ENCODE measurements around the gene RIC1.
"Not testable (repeated sequence)": the region's sequence is repeated elsewhere in the genome, so short reads cannot be mapped to it uniquely, and the experiment has no call there.

The RIC1 gene

GRCh38 chr9:5778805-5779204, 149.9 kb downstream of the RIC1 start:
- DNase-seq (ENCODE audit: low read depth in 1 of 2, low spot score in 1 of 2): no peak
- in situ Hi-C loops (cut with HindIII; ENCODE audit: low pct_unique_long_range_greater_than_20kb, low sequenced_read_pairs): no loop called here
- no peak for TF ChIP-seq JUND (IDR thresholded peaks at IDR 0.05; ENCODE audit: low read depth)

GRCh38 chr9:5779705-5780218, 150.9 kb downstream of the RIC1 start:
- peak in 1 of 2 experiments; percentile 11 for DNase-seq (ENCODE audit: low read depth in 1 of 2, low spot score in 1 of 2)
- in situ Hi-C loops (cut with HindIII; ENCODE audit: low pct_unique_long_range_greater_than_20kb, low sequenced_read_pairs): not testable (repeated sequence)

- in situ Hi-C loops (cut with HindIII; ENCODE audit: low pct_unique_long_range_greater_than_20kb, low sequenced_read_pairs); DNase-seq (ENCODE audit: low read depth in 1 of 2, low spot score in 1 of 2): not testable (repeated sequence)
Measured at GRCh38 chr9:5783420-5783819, 154.5 kb downstream of the RIC1 start.

- no peak for DNase-seq (ENCODE audit: low read depth in 1 of 2, low spot score in 1 of 2)
- TF ChIP-seq JUND (IDR thresholded peaks at IDR 0.05; ENCODE audit: low read depth): no peak
- in situ Hi-C loops (cut with HindIII; ENCODE audit: low pct_unique_long_range_greater_than_20kb, low sequenced_read_pairs): no loop called here
Measured at GRCh38 chr9:5783982-5784381, 155.1 kb downstream of the RIC1 start.

GRCh38 chr9:5784526-5785315, 155.8 kb downstream of the RIC1 start:
- TF ChIP-seq JUND (IDR thresholded peaks at IDR 0.05; ENCODE audit: low read depth): no peak
- in situ Hi-C loops (cut with HindIII; ENCODE audit: low pct_unique_long_range_greater_than_20kb, low sequenced_read_pairs): no loop called here

GRCh38 chr9:5786370-5787127, 157.6 kb downstream of the RIC1 start:
- in situ Hi-C loops (cut with HindIII; ENCODE audit: low pct_unique_long_range_greater_than_20kb, low sequenced_read_pairs): no loop called here

More at GRCh38 chr9:5784526-5785315, 155.8 kb downstream of the RIC1 start:
- no peak for DNase-seq (ENCODE audit: low read depth in 1 of 2, low spot score in 1 of 2)

GRCh38 chr9:5787220-5787619, 158.3 kb downstream of the RIC1 start:
- no peak for DNase-seq (ENCODE audit: low read depth in 1 of 2, low spot score in 1 of 2)
- TF ChIP-seq JUND (IDR thresholded peaks at IDR 0.05; ENCODE audit: low read depth): no peak
- in situ Hi-C loops (cut with HindIII; ENCODE audit: low pct_unique_long_range_greater_than_20kb, low sequenced_read_pairs): no loop called here

More at GRCh38 chr9:5786370-5787127, 157.6 kb downstream of the RIC1 start:
- TF ChIP-seq JUND (IDR thresholded peaks at IDR 0.05; ENCODE audit: low read depth): no peak
- DNase-seq (ENCODE audit: low read depth in 1 of 2, low spot score in 1 of 2): no peak

GRCh38 chr9:5787759-5788302, 158.9 kb downstream of the RIC1 start:
- in situ Hi-C loops (cut with HindIII; ENCODE audit: low pct_unique_long_range_greater_than_20kb, low sequenced_read_pairs): no loop called here

GRCh38 chr9:5789489-5789888, 160.6 kb downstream of the RIC1 start:
- no peak for DNase-seq (ENCODE audit: low read depth in 1 of 2, low spot score in 1 of 2)
- in situ Hi-C loops (cut with HindIII; ENCODE audit: low pct_unique_long_range_greater_than_20kb, low sequenced_read_pairs): no loop called here
- TF ChIP-seq JUND (IDR thresholded peaks at IDR 0.05; ENCODE audit: low read depth): no peak

More at GRCh38 chr9:5787759-5788302, 158.9 kb downstream of the RIC1 start:
- DNase-seq (ENCODE audit: low read depth in 1 of 2, low spot score in 1 of 2): no peak
- no peak for TF ChIP-seq JUND (IDR thresholded peaks at IDR 0.05; ENCODE audit: low read depth)

GRCh38 chr9:5790923-5791322, 162.0 kb downstream of the RIC1 start:
- no peak for TF ChIP-seq JUND (IDR thresholded peaks at IDR 0.05; ENCODE audit: low read depth)
- no peak for DNase-seq (ENCODE audit: low read depth in 1 of 2, low spot score in 1 of 2)
- in situ Hi-C loops (cut with HindIII; ENCODE audit: low pct_unique_long_range_greater_than_20kb, low sequenced_read_pairs): no loop called here

GRCh38 chr9:5791870-5792269, 163.0 kb downstream of the RIC1 start:
- no peak for TF ChIP-seq JUND (IDR thresholded peaks at IDR 0.05; ENCODE audit: low read depth)
- in situ Hi-C loops (cut with HindIII; ENCODE audit: low pct_unique_long_range_greater_than_20kb, low sequenced_read_pairs): no loop called here
- DNase-seq (ENCODE audit: low read depth in 1 of 2, low spot score in 1 of 2): no peak

GRCh38 chr9:5793812-5794211, 164.9 kb downstream of the RIC1 start:
- no peak for TF ChIP-seq JUND (IDR thresholded peaks at IDR 0.05; ENCODE audit: low read depth)
- in situ Hi-C loops (cut with HindIII; ENCODE audit: low pct_unique_long_range_greater_than_20kb, low sequenced_read_pairs): no loop called here
- DNase-seq (ENCODE audit: low read depth in 1 of 2, low spot score in 1 of 2): no peak

GRCh38 chr9:5796298-5796697, 167.4 kb downstream of the RIC1 start:
- no peak for TF ChIP-seq JUND (IDR thresholded peaks at IDR 0.05; ENCODE audit: low read depth)
- DNase-seq (ENCODE audit: low read depth in 1 of 2, low spot score in 1 of 2): no peak
- in situ Hi-C loops (cut with HindIII; ENCODE audit: low pct_unique_long_range_greater_than_20kb, low sequenced_read_pairs): no loop called here

All from T47D (cell line).